DMS79 (cell line): ENCODE data around the gene PRKCA.
A peak's percentile ranks its signal among the peaks of the same experiment; 100 is the strongest.
"Not testable (repeated sequence)": the region's sequence is repeated elsewhere in the genome, so short reads cannot be mapped to it uniquely, and the experiment has no call there.

Source experiments
- DNase-seq: peaks from one replicate; lab custom pipeline; 2025; lab: John Stamatoyannopoulos, UW

Gene PRKCA

DNA sequence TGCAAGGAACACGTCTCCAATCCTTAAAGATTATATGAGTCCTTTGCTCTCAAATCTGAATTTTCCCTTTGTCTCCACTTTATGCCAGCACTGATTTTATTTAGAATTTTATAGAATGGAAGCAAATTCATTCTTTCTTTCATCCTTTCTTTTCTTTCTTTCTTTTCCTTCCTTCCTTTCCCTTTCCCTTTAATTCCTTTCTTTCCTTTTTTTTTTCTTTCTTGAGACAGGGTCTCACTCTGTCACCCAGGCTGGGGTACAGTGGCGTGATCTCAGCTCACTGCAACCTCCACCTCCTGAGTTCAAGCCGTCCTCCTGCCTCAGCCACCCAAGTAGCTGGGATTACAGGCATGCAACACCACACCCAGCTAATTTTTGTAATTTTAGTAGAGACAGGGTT, 187.2 kb downstream of the PRKCA start:
- DNase-seq, result not testable (repeated sequence)

GRCh38 chr17:66491213-66491612, 188.8 kb downstream of the PRKCA start:
- DNase-seq, result no peak

DNA sequence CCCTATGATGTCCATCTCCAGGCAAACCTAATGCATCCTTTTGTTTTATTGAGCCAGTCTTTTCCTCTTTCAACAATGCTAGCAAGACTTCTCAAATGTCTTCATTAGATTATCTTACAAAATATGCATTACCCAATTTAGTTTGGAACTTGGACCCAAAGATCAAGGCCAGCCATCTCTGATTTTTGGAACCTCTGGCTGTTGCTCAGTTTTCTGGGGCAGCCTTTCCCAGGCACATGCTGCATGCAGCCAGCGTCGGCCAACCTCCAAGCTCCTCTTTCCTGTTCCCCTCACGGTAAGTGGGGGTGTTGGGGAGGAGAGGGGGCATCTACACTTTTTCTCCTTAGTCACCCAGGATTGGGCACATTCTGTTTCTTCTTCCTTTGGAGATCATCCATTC, 189.3 kb downstream of the PRKCA start:
- DNase-seq, result no peak

DNA sequence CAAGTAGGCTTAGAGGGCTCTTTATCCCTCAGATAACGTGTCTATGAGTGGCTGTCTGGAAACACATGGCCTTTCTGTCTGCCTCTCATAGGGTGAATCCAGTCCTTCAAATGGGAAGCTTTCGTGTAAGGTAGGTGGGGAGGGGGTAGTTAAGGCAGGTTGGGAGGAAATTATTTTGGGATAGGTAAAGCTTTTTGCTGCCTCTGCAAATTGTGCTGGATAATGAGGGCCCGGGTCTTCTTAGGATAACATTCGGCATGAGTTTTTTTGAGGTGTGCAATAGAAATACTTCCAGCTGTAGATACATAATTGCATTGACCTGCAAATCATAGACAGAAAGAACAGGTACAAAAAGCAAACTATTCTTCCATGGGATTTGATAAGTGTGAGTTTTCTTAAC, 189.7 kb downstream of the PRKCA start:
- DNase-seq, result no peak

GRCh38 chr17:66492561-66493005, 190.2 kb downstream of the PRKCA start:
- DNase-seq, result no peak

DNA sequence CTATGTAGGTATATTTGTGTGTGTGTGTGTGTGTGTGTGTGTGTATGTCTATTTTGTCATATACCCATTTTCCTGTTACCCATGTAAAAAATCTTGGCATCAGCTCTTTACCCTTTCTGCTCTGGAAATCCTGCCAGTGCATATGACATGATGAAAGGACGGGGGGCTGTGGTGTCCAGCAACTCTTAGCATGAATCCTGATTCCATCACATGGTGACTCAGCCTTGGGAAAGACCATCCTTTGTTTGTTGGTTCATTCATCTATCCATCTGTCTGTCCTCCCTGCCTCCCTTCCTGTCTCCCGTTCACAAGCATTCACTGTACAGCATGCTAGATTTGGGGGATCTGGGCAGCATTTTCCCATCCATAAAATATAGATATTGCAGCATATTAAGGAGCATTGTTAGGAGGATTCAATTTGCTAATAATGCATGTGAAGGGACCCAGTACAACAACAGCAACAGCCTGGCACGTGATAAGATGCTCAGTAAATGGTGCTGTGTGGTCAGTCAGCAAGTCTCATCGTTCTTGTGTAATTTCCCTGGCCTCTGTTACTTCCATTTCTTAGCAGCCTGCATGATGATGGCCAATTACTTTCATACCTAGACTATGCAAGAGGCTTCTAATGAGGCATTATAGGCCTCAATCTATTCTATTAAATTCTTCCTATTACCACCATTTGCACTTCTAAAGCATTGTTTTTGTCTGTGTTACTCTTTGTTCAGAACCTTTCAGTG, 191.0 kb downstream of the PRKCA start:
- no peak for DNase-seq

DNA sequence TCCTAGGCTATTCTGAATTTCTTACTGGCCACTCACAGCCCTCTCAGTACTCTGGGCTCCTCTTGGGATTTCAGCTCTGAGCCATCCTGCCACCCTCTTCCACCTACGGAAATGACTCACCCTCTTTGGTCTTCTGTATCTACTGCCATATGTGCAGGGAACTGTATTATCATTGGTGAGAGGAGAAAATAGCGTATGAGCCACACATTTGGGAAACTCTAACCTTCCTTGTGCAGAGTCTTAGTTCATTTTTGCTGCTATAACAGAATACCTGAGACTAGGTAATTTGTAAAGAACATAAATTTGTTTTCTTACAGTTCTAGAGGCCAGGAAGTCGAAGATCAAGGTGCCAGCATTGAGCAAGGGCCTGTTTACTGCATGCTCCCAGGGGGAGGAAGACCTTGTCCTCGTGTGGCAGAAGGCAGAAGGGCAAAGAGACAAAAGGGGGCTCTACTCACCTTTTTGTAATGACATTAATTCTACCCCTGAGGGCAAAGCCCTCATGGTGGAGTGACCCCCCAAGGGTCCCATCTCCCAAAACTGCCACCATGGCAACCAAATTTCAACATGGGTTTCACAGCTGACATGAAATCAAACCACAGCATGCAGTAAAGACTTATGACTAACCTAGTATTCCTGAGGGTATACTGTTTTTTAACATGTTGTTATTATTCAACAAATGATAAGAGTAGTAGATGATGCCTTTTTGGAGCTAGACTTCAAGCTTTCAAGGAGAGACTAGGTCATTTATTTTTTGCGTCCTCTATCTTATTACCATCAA, 191.8 kb downstream of the PRKCA start:
- DNase-seq, result no peak

DNA sequence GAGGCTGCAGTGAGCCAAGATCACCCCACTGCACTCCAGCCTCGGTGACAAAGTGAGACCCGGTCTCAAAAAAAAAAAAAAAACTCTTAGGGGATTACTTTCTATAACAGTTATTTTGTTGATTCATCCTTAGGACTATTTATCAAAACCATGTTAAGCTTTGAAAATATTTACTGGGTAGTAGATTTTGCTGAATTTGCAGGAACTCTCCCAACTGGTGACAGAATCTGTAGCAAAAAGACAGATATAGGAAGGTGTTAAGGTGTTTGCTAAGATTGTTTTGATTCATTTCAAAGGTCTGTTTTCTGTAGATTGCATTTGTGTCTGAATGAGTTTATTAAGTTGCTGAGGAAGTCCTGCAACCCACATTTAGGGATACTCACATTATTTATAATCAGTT, 192.6 kb downstream of the PRKCA start:
- no peak for DNase-seq

DNA sequence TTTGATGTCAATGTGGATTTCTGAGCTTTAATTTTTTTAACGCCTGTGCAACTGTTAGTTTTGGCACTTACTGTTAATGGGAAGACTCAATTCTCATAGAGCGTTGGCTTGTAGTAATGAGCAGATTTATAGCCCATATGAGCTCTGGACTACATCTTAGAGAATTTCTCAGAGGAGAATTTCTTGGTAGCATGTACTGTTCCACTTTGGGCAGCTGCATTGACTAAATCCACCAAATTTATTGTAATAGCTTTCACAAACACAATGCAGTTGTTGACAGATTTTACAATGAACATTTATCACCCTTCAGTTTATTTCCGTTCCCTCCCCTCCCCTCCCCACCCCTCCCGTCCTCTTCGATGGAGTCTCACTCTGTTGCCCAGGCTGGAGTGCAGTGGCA, 193.9 kb downstream of the PRKCA start:
- no peak for DNase-seq

DNA sequence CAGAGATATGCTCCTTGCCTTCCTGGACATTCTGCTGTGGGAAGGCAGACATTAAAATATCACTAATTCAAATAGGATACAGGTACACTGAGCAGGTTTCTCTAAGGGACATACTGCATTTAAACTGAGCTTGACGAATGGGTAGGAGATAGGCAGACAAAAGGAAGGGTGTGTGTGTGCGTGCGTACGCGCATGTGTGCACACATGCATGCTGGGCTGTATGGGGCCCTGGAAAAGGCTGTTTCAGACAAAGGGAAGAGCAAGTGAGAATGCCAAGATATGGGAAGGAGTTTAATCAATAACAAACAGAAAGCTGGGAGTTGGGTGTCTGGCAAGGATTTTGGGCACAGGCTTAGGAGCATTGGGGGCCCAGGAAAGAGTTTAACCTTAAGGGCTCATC, 196.2 kb downstream of the PRKCA start:
- no peak for DNase-seq

DNA sequence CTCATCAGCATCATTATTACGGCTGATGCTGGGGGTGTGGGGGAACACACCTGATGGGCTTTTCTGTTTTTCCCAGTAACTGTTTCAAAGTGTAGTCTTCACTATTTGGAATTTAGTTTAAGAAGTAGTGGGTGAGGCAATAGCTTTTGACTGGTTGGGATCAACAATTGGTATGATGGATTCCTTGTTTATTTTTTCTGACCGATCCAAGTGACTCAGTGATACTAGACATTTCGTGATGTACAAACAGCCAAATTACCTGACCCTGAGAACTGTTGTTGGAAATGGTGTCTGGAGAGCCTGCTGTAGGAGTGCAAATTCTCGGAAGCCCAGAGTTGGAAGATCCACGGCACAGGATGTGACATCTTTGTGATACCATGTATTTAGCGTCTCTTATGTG, 204.2 kb downstream of the PRKCA start:
- no peak for DNase-seq

DNA sequence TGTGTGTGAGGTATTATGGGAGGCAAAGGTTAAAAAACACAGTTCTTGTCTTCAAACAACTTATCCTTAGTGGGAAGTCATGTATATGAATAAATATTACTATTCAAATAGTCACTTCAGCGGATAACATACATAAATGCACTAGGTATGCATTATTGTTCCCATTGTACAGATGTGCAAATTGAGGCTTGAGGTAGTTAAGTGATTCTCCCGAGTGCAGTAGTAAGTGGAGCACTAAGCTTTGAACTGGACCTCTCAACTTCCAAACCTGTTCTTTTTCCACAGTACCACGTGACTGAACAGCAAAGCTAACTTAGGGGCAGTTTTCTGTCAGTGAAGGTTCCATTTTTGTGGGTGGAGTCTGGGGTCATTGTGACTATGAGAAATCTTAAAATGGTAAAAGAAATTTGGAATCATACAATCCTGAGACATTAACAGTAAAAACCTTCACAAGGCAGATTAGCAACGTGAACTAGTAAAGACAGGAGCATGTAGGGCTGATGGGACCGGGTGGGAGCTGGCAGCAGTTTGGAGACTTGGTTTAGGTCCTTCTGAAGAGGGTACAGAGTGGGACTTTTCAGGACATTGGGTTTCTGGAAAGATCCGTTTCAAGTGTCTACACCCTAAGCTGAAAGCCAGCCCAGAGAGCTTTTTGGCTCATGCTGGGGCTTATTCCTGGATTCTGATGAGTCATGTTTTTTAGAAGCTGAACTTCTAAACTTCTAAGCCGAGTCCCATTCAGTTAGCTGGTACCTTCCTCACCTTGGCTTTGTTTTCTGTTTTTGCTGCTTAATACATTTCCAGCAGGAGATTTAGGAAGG, 204.9 kb downstream of the PRKCA start:
- DNase-seq, result no peak

GRCh38 chr17:66507982-66508760, 205.8 kb downstream of the PRKCA start:
- DNase-seq, result no peak

- peak; percentile 61 for DNase-seq
Observed at GRCh38 chr17:66508896-66509844, 206.8 kb downstream of the PRKCA start.

DNA sequence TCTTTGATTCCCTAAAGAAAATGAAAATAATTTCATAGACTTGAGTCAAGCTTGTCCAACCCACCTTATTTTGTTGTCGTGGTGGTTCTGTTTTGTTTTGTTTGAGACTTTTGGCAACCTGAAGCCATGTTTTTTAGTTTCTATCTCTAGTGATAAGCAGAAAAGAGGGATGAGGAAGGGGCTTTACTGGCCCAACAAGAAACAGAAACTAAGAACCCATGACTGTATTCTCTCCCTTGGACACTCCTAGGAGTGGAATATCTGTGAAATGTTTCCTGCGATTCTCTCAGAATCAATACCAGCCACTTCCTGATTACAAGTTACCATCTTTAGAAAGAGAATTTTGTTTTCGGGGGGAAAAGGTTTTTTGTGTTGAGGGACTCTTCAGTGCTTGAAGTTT, 207.5 kb downstream of the PRKCA start:
- DNase-seq, result no peak

GRCh38 chr17:66511135-66511534, 208.7 kb downstream of the PRKCA start:
- no peak for DNase-seq

GRCh38 chr17:66514227-66514806, 211.9 kb downstream of the PRKCA start:
- DNase-seq, result no peak

GRCh38 chr17:66515974-66516373, 213.6 kb downstream of the PRKCA start:
- no peak for DNase-seq

DNA sequence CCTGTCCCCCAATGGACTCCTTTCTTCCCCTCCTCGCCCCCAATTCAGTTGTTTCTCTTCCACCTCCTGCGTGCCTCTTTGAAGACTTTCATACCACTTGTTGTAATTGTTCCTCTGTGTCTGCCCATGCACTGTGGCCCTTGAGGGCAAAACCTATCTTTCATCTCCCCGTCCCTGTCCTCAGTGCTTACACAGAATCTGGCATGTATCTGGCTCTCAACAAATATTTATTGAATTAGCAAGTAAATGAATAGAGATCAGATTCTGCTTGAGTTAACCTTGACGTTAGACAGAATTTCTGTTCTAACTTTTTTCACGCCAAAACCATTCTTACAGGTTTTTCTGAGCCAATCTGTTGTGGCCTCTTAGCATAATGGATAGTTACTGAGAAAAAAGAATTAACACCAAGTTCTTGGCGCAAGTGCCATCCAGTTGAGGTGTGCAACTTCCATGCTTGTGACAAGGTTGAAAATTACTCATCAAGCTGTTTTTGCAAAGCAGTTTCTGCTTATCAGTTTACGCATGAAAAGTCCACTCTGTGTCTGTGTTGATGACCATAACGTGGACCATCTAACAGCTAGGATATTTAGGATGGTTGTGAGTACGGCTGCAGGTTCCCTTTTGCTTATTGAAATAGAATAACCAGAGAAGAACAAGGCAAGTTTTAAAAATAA, 215.1 kb downstream of the PRKCA start:
- no peak for DNase-seq

DNA sequence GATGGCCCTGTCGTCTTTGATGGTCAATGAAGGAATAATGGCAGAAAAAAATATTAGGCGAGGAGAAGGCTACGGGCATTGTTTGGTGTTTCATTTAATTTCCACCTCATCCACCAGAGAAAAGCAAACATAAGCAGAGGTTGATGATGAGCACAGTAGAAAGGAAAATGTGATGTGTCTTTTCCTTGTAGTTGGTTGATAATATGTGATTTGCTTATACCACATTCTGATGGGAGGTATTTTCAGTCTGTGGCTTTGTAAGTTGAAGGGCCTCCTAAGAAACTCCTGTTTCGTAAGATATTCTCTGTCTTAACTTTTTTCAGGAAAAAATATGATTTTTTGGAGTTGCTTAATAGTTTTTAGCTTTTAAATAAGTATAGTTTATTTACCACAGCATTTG, 215.7 kb downstream of the PRKCA start:
- no peak for DNase-seq
